HEK293 (cell line): Measurements from ENCODE around the gene SPACA9.

ENCODE experiments used
- GFI1B ChIP-seq: fragments of 450-650 bp; formaldehyde crosslinking; IDR thresholded peaks from 2 replicates; pipeline ENCODE4 v1.5.1; 2016; ENCODE audit warnings: missing biosample characterization, missing genetic modification characterization
- GLI4 ChIP-seq: fragments of 450-650 bp; formaldehyde crosslinking; IDR thresholded peaks from 2 replicates; pipeline ENCODE4 v1.5.1; 2016; ENCODE audit warnings: missing biosample characterization, missing genetic modification characterization
- HOXC10 ChIP-seq: sonication (generic); formaldehyde crosslinking; IDR thresholded peaks from 2 replicates; pipeline ENCODE4 v1.8.1; 2023; ENCODE audit warnings: mild to moderate bottlenecking, missing genetic modification reagents
- PRDM1 ChIP-seq: fragments of 450-650 bp; formaldehyde crosslinking; IDR thresholded peaks from 2 replicates; pipeline ENCODE4; 2016; ENCODE audit warnings: missing biosample characterization, missing genetic modification characterization
- SALL2 ChIP-seq: fragments of 450-650 bp; formaldehyde crosslinking; IDR thresholded peaks from 2 replicates; pipeline ENCODE4 v1.5.0; 2017; ENCODE audit warnings: missing biosample characterization, mild to moderate bottlenecking, missing genetic modification characterization, borderline replicate concordance
- SP2 ChIP-seq: fragments of 450-650 bp; formaldehyde crosslinking; IDR thresholded peaks from 2 replicates; pipeline ENCODE4 v1.5.1; 2016; ENCODE audit warnings: missing biosample characterization, missing genetic modification characterization
- ZBTB1 ChIP-seq: fragments of 450-650 bp; formaldehyde crosslinking; IDR thresholded peaks from 2 replicates; pipeline ENCODE4 v1.5.1; 2016; ENCODE audit warnings: missing biosample characterization, missing genetic modification characterization
- ZBTB7A ChIP-seq: fragments of 450-650 bp; formaldehyde crosslinking; IDR thresholded peaks from 2 replicates; pipeline ENCODE4 v1.5.1; 2016; ENCODE audit warnings: low read depth, missing biosample characterization, missing genetic modification characterization
- ZFP69B ChIP-seq: fragments of 450-650 bp; formaldehyde crosslinking; IDR thresholded peaks from 2 replicates; pipeline ENCODE4 v1.5.1; 2016; ENCODE audit warnings: missing biosample characterization, missing genetic modification characterization
- ZNF664 ChIP-seq: fragments of 450-650 bp; formaldehyde crosslinking; IDR thresholded peaks from 2 replicates; pipeline ENCODE4 v1.5.1; 2016; ENCODE audit warnings: missing biosample characterization, missing genetic modification characterization
- TF ChIP-seq, protein P1 (sequence below): fragments of 450-650 bp; formaldehyde crosslinking; IDR thresholded peaks from 2 replicates; pipeline ENCODE4 v1.5.1; 2016; ENCODE audit warnings: missing biosample characterization, missing genetic modification characterization

DNA sequence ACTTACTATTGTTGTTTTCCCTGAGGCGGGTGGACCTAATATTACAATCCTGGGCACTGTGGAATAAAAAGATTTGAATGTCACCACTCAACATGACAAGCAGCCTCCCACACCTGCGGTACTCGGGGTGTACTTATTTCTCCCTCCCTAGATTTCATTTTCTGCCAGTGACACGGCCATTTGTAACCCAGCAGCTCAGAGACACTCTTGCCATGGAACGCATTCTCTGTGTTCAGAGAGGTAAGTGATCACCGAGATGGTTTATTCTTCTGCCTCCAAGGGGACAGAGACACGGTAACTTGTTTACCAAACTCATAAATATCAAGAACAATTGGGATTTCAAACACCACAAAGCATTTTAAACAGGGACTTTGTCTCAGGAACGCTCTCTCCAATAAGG is 11.8 kb upstream of the SPACA9 start:
- TF ChIP-seq HOXC10 (CRISPR knock-in tag) (no peak), ZNF664 (no peak), SALL2 (tag by site-specific recombination) (no peak), PRDM1 (no peak), ZBTB1 (tag by site-specific recombination) (no peak), GFI1B (no peak), ZFP69B (tag by site-specific recombination) (no peak), ZBTB7A (tag by site-specific recombination) (no peak), GLI4 (tag by site-specific recombination) (no peak), SP2 (tag by site-specific recombination) (no peak)
- TF ChIP-seq, protein P1, sequence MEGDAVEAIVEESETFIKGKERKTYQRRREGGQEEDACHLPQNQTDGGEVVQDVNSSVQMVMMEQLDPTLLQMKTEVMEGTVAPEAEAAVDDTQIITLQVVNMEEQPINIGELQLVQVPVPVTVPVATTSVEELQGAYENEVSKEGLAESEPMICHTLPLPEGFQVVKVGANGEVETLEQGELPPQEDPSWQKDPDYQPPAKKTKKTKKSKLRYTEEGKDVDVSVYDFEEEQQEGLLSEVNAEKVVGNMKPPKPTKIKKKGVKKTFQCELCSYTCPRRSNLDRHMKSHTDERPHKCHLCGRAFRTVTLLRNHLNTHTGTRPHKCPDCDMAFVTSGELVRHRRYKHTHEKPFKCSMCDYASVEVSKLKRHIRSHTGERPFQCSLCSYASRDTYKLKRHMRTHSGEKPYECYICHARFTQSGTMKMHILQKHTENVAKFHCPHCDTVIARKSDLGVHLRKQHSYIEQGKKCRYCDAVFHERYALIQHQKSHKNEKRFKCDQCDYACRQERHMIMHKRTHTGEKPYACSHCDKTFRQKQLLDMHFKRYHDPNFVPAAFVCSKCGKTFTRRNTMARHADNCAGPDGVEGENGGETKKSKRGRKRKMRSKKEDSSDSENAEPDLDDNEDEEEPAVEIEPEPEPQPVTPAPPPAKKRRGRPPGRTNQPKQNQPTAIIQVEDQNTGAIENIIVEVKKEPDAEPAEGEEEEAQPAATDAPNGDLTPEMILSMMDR (tag by site-specific recombination) = no peak
